ENCODE results near the gene B4GALT5. TPM values are rescaled to one million over a fixed set of nuclear protein-coding genes. Genes with fewer than 3 reads are reported as not detected.
A peak's percentile ranks its signal among the peaks of the same experiment; 100 is the strongest.

The B4GALT5 gene
- polyA plus RNA-seq, 3 donors, result 2.4 to 18.3 (median 2.7) TPM

GRCh38 chr20:49748525-49748838, 34.8 kb upstream of the B4GALT5 start:
- WGBS (ENCODE audit: insufficient coverage), result no CpG with 5 or more reads among the region's 3 CpGs
- Histone ChIP-seq H3K36me3 (replicated peaks in 1 of 2; ENCODE audit: control insufficient read depth in 1 of 2, insufficient read depth in 2 of 2, low read length in 2 of 2) (no peaks in the 10 kb centered on the region), H4K20me1 (ENCODE audit: insufficient read depth, low read length) (no peaks in the 10 kb centered on the region), H3K4me2 (replicated peaks; ENCODE audit: extremely low read depth, low read length, poor library complexity, severe bottlenecking) (no peak overlapping the region), H3K4me3 (replicated peaks in 1 of 3; ENCODE audit: low read depth in 2 of 3, low read length in 3 of 3) (no peak overlapping the region), H3K4me1 (ENCODE audit: control insufficient read depth in 1 of 2, insufficient read depth in 2 of 2, low read length in 2 of 2) (peaks cover 20 to 21% of the 10 kb centered on the region in 2 donors), H3K27me3 (ENCODE audit: control insufficient read depth in 2 of 2, insufficient read depth in 2 of 2, low read length in 2 of 2) (no peaks in the 10 kb centered on the region), H2AFZ (ENCODE audit: insufficient read depth, low read depth, low read length, poor library complexity, severe bottlenecking) (peak overlapping the region; percentile 63), H3K9ac (ENCODE audit: insufficient read depth, low read length, poor library complexity, severe bottlenecking) (no peak overlapping the region), H3K9me3 (replicated peaks in 1 of 2; ENCODE audit: control insufficient read depth in 1 of 2, insufficient read depth in 1 of 2, low read length in 2 of 2) (no peaks in the 10 kb centered on the region), H3K79me2 (ENCODE audit: insufficient read depth, low read length) (no peaks in the 10 kb centered on the region), H3K27ac (ENCODE audit: low read depth in 1 of 2, low read length in 2 of 2) (no peak overlapping the region)
- no peak overlapping the region for H3K27ac Mint-ChIP-seq
- intact Hi-C loops (cut with micrococcal nuclease), result no loop called here
- peaks cover 0 to 4% (median 0%) of the 10 kb centered on the region in 7 donors for H3K9me3 Mint-ChIP-seq
- H3K27me3 Mint-ChIP-seq (ENCODE audit: low read depth in 3 of 3), result peaks cover 0 to 2% (median 1%) of the 10 kb centered on the region in 3 donors
- H3K36me3 Mint-ChIP-seq, result no peaks in the 10 kb centered on the region
- H3K4me1 Mint-ChIP-seq, result peaks cover 22% of the 10 kb centered on the region
- TF ChIP-seq CTCF (IDR thresholded peaks at IDR 0.05), result no peak
- no peak overlapping the region for H3K4me3 Mint-ChIP-seq
- no peak for DNase-seq

- Mint-ChIP-seq H3K27ac (peak overlapping the region in 1 of 7 donors; percentile 32), H3K4me1 (peaks cover 22% of the 10 kb centered on the region), H3K27me3 (ENCODE audit: low read depth in 3 of 3) (peaks cover 1 to 3% (median 2%) of the 10 kb centered on the region in 3 donors), H3K36me3 (no peaks in the 10 kb centered on the region), H3K4me3 (no peak overlapping the region), H3K9me3 (peaks cover 0 to 4% (median 0%) of the 10 kb centered on the region in 7 donors)
- 71% methylated on average over 8 of the region's 10 CpGs for WGBS (ENCODE audit: insufficient coverage)
- intact Hi-C loops (cut with micrococcal nuclease), result no loop called here
- no peak for TF ChIP-seq CTCF (IDR thresholded peaks at IDR 0.05)
- Histone ChIP-seq H3K4me1 (ENCODE audit: control insufficient read depth in 1 of 2, insufficient read depth in 2 of 2, low read length in 2 of 2) (peaks cover 20 to 21% of the 10 kb centered on the region in 2 donors), H4K20me1 (ENCODE audit: insufficient read depth, low read length) (no peaks in the 10 kb centered on the region), H3K9ac (ENCODE audit: insufficient read depth, low read length, poor library complexity, severe bottlenecking) (no peak overlapping the region), H3K9me3 (replicated peaks in 1 of 2; ENCODE audit: control insufficient read depth in 1 of 2, insufficient read depth in 1 of 2, low read length in 2 of 2) (no peaks in the 10 kb centered on the region), H3K79me2 (ENCODE audit: insufficient read depth, low read length) (no peaks in the 10 kb centered on the region), H3K4me2 (replicated peaks; ENCODE audit: extremely low read depth, low read length, poor library complexity, severe bottlenecking) (no peak overlapping the region), H3K27me3 (ENCODE audit: control insufficient read depth in 2 of 2, insufficient read depth in 2 of 2, low read length in 2 of 2) (no peaks in the 10 kb centered on the region), H3K4me3 (replicated peaks in 1 of 3; ENCODE audit: low read depth in 2 of 3, low read length in 3 of 3) (no peak overlapping the region), H3K36me3 (replicated peaks in 1 of 2; ENCODE audit: control insufficient read depth in 1 of 2, insufficient read depth in 2 of 2, low read length in 2 of 2) (no peaks in the 10 kb centered on the region), H2AFZ (ENCODE audit: insufficient read depth, low read depth, low read length, poor library complexity, severe bottlenecking) (peak overlapping the region; percentile 63), H3K27ac (ENCODE audit: low read depth in 1 of 2, low read length in 2 of 2) (no peak overlapping the region)
- peak in 1 of 3 donors; percentile 38 for DNase-seq
These were observed 34.2 kb upstream of the B4GALT5 start for GRCh38 chr20:49747707-49748524.

All from CD14-positive monocyte (primary cell).